Right lobe of liver (tissue), 6 donors: ENCODE results near the gene NFKB1. TPM values are rescaled to one million over a fixed set of nuclear protein-coding genes. Genes with fewer than 3 reads are reported as not detected.
A peak's percentile ranks its signal among the peaks of the same experiment; 100 is the strongest.
"Not testable (repeated sequence)": the region's sequence is repeated elsewhere in the genome, so short reads cannot be mapped to it uniquely, and the experiment has no call there.

Experiments used
- ATAC-seq, 4 donors: fragments of 200-7000 bp; cut with Tn5 transposase; one replicate each; pipeline ENCODE4 v1.9.1; 2020; ENCODE audit warnings: mild to moderate bottlenecking in 4 of 4, moderate library complexity in 4 of 4
- DNase-seq, 3 donors: peaks; one replicate each; pipeline ENCODE4 v3.0.0-alpha.2; 2020
- H3K27ac ChIP-seq, 3 donors: fragments of 200-600 bp; one replicate each; pipeline ENCODE4 v1.8.0; 2022
- H3K27me3 ChIP-seq, 2 donors: fragments of 200-600 bp; one replicate each; pipeline ENCODE4 v1.8.0; 2022
- H3K36me3 ChIP-seq, 4 donors: fragments of 200-600 bp; sonication (generic) in 1 of 4; one replicate each; pipeline versions ENCODE4 v1.5.1 to v1.8.0; 2017 to 2022; ENCODE audit warnings: control low read depth in 1 of 4
- H3K4me1 ChIP-seq, 4 donors: fragments of 200-600 bp; sonication (generic) in 1 of 4; one replicate each; pipeline versions ENCODE4 v1.5.1 to v1.8.0; 2017 to 2022; ENCODE audit warnings: control low read depth in 1 of 4
- H3K4me3 ChIP-seq, 3 donors: fragments of 200-600 bp; one replicate each; pipeline ENCODE4 v1.8.0; 2022
- H3K9me3 ChIP-seq, 4 donors: fragments of 200-600 bp; sonication (generic) in 1 of 4; one replicate each; pipeline versions ENCODE4 v1.5.1 to v1.8.0; 2017 to 2022; ENCODE audit warnings: control low read depth in 1 of 4
- CTCF ChIP-seq, 4 donors: fragments of 200-600 bp in 3 of 4; fragments of 450-650 bp in 1 of 4; IDR thresholded peaks; one replicate each; pipeline versions ENCODE4 v1.5.1 to v1.8.0; 2016 to 2022; ENCODE audit warnings: antibody characterized with exemption in 4 of 4, mild to moderate bottlenecking in 2 of 4
- POLR2A ChIP-seq: fragments of 450-650 bp; IDR thresholded peaks from one replicate; pipeline ENCODE4 v1.6.1; 2017; ENCODE audit warnings: antibody characterized with exemption, mild to moderate bottlenecking
- WGBS: methylation state at CpG from one replicate; pipeline ENCODE4 v1.1.6; 2018; ENCODE audit warnings: low coverage, low lambda C conversion rate; ENCODE audit not compliant: insufficient coverage; ENCODE audit errors: missing lambda C conversion rate; 5-methylcytosine and 5-hydroxymethylcytosine counted together
- intact Hi-C, 2 donors: fragments of 100-400 bp; cut with DNase I; formaldehyde crosslinking; loops; one replicate each; pipeline versions ENCODE4 v1.11.2 to v1.14.1; 2022
- total RNA-seq, 6 experiments: library from RNA; depleted of rRNA in 2 of 6; stranded (reverse); fragments of >200 nt in 2 of 6; fragmentation: NEBNext Ultra II Directional in 3 of 6; extraction: Animal tissue kit (Norgen Biotek cat#: 25700) in 3 of 6; gene quantifications; one replicate each; pipeline versions ENCODE4 v1.1.0 to v1.2.4, GENCODE V29; 2016 to 2023
- donor health status: DM: no; HTN: yes; CAD: no.
- donor health status: DM: no; HTN: no; CAD: no.
- donor health status: DM: no; HTN: no; CAD: no.
- donor health status: DM: no; HTN: yes; CAD: no.
- donor health status: DM: no; HTN: yes; CAD: no.

NFKB1 gene
- total RNA-seq, 6 experiments from 2014 or later = 13.8 to 48.6 (median 17.5) TPM

- H3K4me3 ChIP-seq = no peak overlapping the region
- H3K4me1 ChIP-seq = peaks cover 0 to 5% (median 2%) of the 10 kb centered on the region in 4 donors
- no peaks in the 10 kb centered on the region for H3K9me3 ChIP-seq
- no peaks in the 10 kb centered on the region for H3K27me3 ChIP-seq
- 69% methylated on average over 8 of the region's 9 CpGs for WGBS
- peaks cover 4 to 45% (median 17%) of the 10 kb centered on the region in 4 donors for H3K36me3 ChIP-seq
- no peak for TF ChIP-seq CTCF (IDR thresholded peaks at IDR 0.05)
- no peak for TF ChIP-seq POLR2A
- no peak for DNase-seq
- intact Hi-C loops = loop anchor here in 1 of 2 donors (10.0 kb wide), 1 partner anchor 388 kb away; no protein-coding TSS in a partner anchor
- no peak overlapping the region for H3K27ac ChIP-seq
- ATAC-seq = no peak
Measured at GRCh38 chr4:102616636-102617035, 115.5 kb downstream of the NFKB1 start.

- intact Hi-C loops = loop anchor here in 1 of 2 donors (10.0 kb wide), 1 partner anchor 386 kb away; no protein-coding TSS in a partner anchor
- not testable (repeated sequence) for ATAC-seq, H3K4me3 ChIP-seq, DNase-seq, H3K4me1 ChIP-seq, H3K9me3 ChIP-seq, H3K27me3 ChIP-seq, H3K27ac ChIP-seq
- 81% methylated on average over 9 of the region's 9 CpGs for WGBS
- H3K36me3 ChIP-seq = peaks cover 0 to 21% (median 3%) of the 10 kb centered on the region in 4 donors
Measured at GRCh38 chr4:102619021-102619420, 117.9 kb downstream of the NFKB1 start.

GRCh38 chr4:102619776-102620631 is 118.8 kb downstream of the NFKB1 start:
- intact Hi-C loops = loop anchor here in 1 of 2 donors (10.0 kb wide), 1 partner anchor 385 kb away; no protein-coding TSS in a partner anchor
- not testable (repeated sequence) for DNase-seq, H3K9me3 ChIP-seq, H3K4me1 ChIP-seq, H3K27me3 ChIP-seq
- 64% methylated on average over 2 of the region's 4 CpGs for WGBS
- H3K27ac ChIP-seq = peak overlapping the region; percentile 71 to 91 (median 76)
- H3K4me3 ChIP-seq = peak overlapping the region in 1 of 3 donors; percentile 12
- ATAC-seq = peak in 2 of 4 donors; percentile 2 to 33
- peaks cover 0 to 15% (median 2%) of the 10 kb centered on the region in 4 donors for H3K36me3 ChIP-seq

GRCh38 chr4:102620697-102621497 is 119.7 kb downstream of the NFKB1 start:
- peak; percentile 88 to 96 (median 94) for ATAC-seq
- Histone ChIP-seq H3K36me3 (peaks cover 0 to 10% (median 2%) of the 10 kb centered on the region in 4 donors), H3K4me3 (peak overlapping the region in 2 of 3 donors; percentile 12 to 29), H3K27me3 (no peaks in the 10 kb centered on the region), H3K27ac (peak overlapping the region; percentile 71 to 91 (median 76)), H3K9me3 (no peaks in the 10 kb centered on the region), H3K4me1 (peaks cover 0 to 5% (median 2%) of the 10 kb centered on the region in 4 donors)
- TF ChIP-seq CTCF (IDR thresholded peaks at IDR 0.05) (peak; percentile 40 to 78 (median 58)), POLR2A (peak; percentile 27)
- WGBS = 20% methylated on average over 8 of the region's 8 CpGs
- peak in 2 of 3 donors; percentile 34 to 60 for DNase-seq
- intact Hi-C loops = no loop called here

- no peaks in the 10 kb centered on the region for H3K9me3 ChIP-seq
- peaks cover 0 to 5% (median 2%) of the 10 kb centered on the region in 4 donors for H3K4me1 ChIP-seq
- H3K4me3 ChIP-seq = no peak overlapping the region
- 71% methylated on average over 2 of the region's 5 CpGs for WGBS
- intact Hi-C loops = no loop called here
- no peak for TF ChIP-seq POLR2A
- no peak for TF ChIP-seq CTCF (IDR thresholded peaks at IDR 0.05)
- H3K27me3 ChIP-seq = no peaks in the 10 kb centered on the region
- DNase-seq = no peak
- no peak for ATAC-seq
- no peaks in the 10 kb centered on the region for H3K36me3 ChIP-seq
- no peak overlapping the region for H3K27ac ChIP-seq
Measured at GRCh38 chr4:102623622-102624021, 122.5 kb downstream of the NFKB1 start.
